GM12878 (cell line): Measurements from ENCODE around the gene C1RL. TPM values are rescaled to one million over a fixed set of nuclear protein-coding genes. Genes with fewer than 3 reads are reported as not detected.

ENCODE experiments used
- ATAC-seq: fragments of 200-7000 bp; cut with Tn5 transposase; 3 replicates; pipeline ENCODE4 v1.9.1; 2020; ENCODE audit warnings: mild to moderate bottlenecking, moderate library complexity
- BruUV-seq: library from RNA; stranded (reverse); fragments of 400-500 nt; replicated peaks from 2 replicates; lab custom pipeline; 2021; lab: Mats Ljungman, UMichigan
- CTCF ChIA-PET: fragments of 300-600 bp; sonication (Branson Sonifier 250); formaldehyde crosslinking; extraction: SDS; loops from one replicate; lab custom pipeline; 2021; ENCODE audit warnings: inconsistent platforms; lab: Yijun Ruan, JAX
- POLR2A ChIA-PET: fragments of 350-600 bp; formaldehyde crosslinking; extraction: SDS; loops from one replicate; lab custom pipeline; 2021; ENCODE audit warnings: inconsistent platforms; lab: Charles Lee
- RAD21 ChIA-PET: fragments of 300-600 bp; sonication (Branson Sonifier 250); formaldehyde crosslinking; loops from one replicate; lab custom pipeline; 2023; ENCODE audit warnings: antibody characterized with exemption; ENCODE audit not compliant: unreplicated experiment; lab: Charles Lee
- SMC1A ChIA-PET: fragments of 300-600 bp; sonication (Branson Sonifier 250); formaldehyde crosslinking; loops from one replicate; lab custom pipeline; 2023; ENCODE audit not compliant: unreplicated experiment, uncharacterized antibody; lab: Charles Lee
- DNase-seq: peaks from one replicate; pipeline ENCODE4 v3.0.0-alpha.2; 2011; ENCODE audit warnings: low read depth, low spot score
- FAIRE-seq: peaks from 3 replicates; lab custom pipeline; 2011; peaks lifted over from hg19 to GRCh38; lab: Jason Lieb, UNC
- H2AFZ ChIP-seq: 2 replicates; pipeline ENCODE4 v1.6.0; 2011; ENCODE audit warnings: low read depth, low read length, control low read depth; ENCODE audit not compliant: control insufficient read depth
- H3K27ac ChIP-seq: 2 replicates; pipeline ENCODE4 v1.5.1; 2011; ENCODE audit warnings: control low read depth; ENCODE audit not compliant: control insufficient read depth, insufficient read depth
- H3K27me3 ChIP-seq, 2 experiments: replicated peaks in 1 of 2; 2 replicates each; pipeline versions ENCODE4 v1.6.0 to v1.6.1; 2011; ENCODE audit warnings: low read length in 1 of 2; ENCODE audit not compliant: control insufficient read depth in 2 of 2, insufficient read depth in 2 of 2
- H3K36me3 ChIP-seq, 2 experiments: 2 replicates each; pipeline ENCODE4 v1.5.1; 2011; ENCODE audit warnings: low read length in 1 of 2; ENCODE audit not compliant: control insufficient read depth in 2 of 2, insufficient read depth in 2 of 2
- H3K4me1 ChIP-seq: 2 replicates; pipeline ENCODE4 v1.6.1; 2011; ENCODE audit warnings: mild to moderate bottlenecking, low read length, moderate library complexity, mixed read lengths; ENCODE audit not compliant: control insufficient read depth, insufficient read depth
- H3K4me2 ChIP-seq: 2 replicates; pipeline ENCODE4 v1.6.0; 2011; ENCODE audit warnings: control low read depth; ENCODE audit not compliant: control insufficient read depth, insufficient read depth
- H3K4me3 ChIP-seq: fragments of 200-600 bp; sonication (generic); 2 replicates; pipeline ENCODE4 v1.5.1; 2016
- H3K79me2 ChIP-seq: 2 replicates; pipeline ENCODE4 v1.6.0; 2011; ENCODE audit warnings: low read length; ENCODE audit not compliant: control insufficient read depth, insufficient read depth
- H3K9ac ChIP-seq: 2 replicates; pipeline ENCODE4 v1.8.0; 2011; ENCODE audit warnings: low read length, control low read depth, mixed read lengths; ENCODE audit not compliant: control insufficient read depth, insufficient read depth
- H3K9me3 ChIP-seq: replicated peaks from 3 replicates; pipeline ENCODE4 v1.5.1; 2011; ENCODE audit warnings: mild to moderate bottlenecking, low read length; ENCODE audit not compliant: control insufficient read depth, insufficient read depth
- H4K20me1 ChIP-seq: 2 replicates; pipeline ENCODE4 v1.6.0; 2011; ENCODE audit not compliant: control insufficient read depth, insufficient read depth
- BCLAF1 ChIP-seq: fragments of 450-650 bp; IDR thresholded peaks from 2 replicates; pipeline ENCODE4 v1.6.1; 2017; ENCODE audit warnings: antibody characterized with exemption, mild to moderate bottlenecking, moderate library complexity
- E4F1 ChIP-seq: fragments of 450-650 bp; IDR thresholded peaks from 2 replicates; pipeline ENCODE4 v1.6.1; 2018; ENCODE audit warnings: borderline replicate concordance, mild to moderate bottlenecking; ENCODE audit not compliant: partially characterized antibody
- ELK1 ChIP-seq: IDR thresholded peaks from 2 replicates; pipeline ENCODE4 v1.6.1; 2012; ENCODE audit warnings: low read depth, low read length, improper control_type of control experiment
- GABPA ChIP-seq: IDR thresholded peaks from 2 replicates; pipeline ENCODE4 v1.6.1; 2014; ENCODE audit warnings: antibody characterized with exemption, low read depth, mild to moderate bottlenecking, inconsistent platforms
- LARP7 ChIP-seq: fragments of 450-650 bp; IDR thresholded peaks from 2 replicates; pipeline ENCODE4 v1.6.1; 2017; ENCODE audit warnings: mild to moderate bottlenecking
- TCF12 ChIP-seq: IDR thresholded peaks from 2 replicates; pipeline ENCODE4 v1.6.1; 2011; ENCODE audit warnings: low read depth, mild to moderate bottlenecking, low read length
- TCF7 ChIP-seq: IDR thresholded peaks from 2 replicates; pipeline ENCODE4 v1.6.1; 2014; ENCODE audit warnings: antibody characterized with exemption, borderline replicate concordance
- WGBS: methylation state at CpG from one replicate; pipeline ENCODE4 v1.1.6; 2016; ENCODE audit warnings: low lambda C conversion rate; ENCODE audit not compliant: insufficient replicate concordance, insufficient coverage; ENCODE audit errors: missing lambda C conversion rate; 5-methylcytosine and 5-hydroxymethylcytosine counted together
- in situ Hi-C: fragments of 300-500 bp; cut with MboI; formaldehyde crosslinking; loops from 9 replicates; pipeline ENCODE4 v1.14.3; 2018; ENCODE audit warnings: mixed read lengths
- intact Hi-C: fragments of 100-400 bp; cut with micrococcal nuclease; formaldehyde crosslinking; loops from one replicate; pipeline ENCODE4 v1.14.2; 2022; ENCODE audit not compliant: unreplicated experiment
- polyA plus RNA-seq, 11 experiments: library from polyadenylated mRNA; depleted of rRNA in 4 of 11; unstranded in 6 of 11; stranded (reverse) in 5 of 11; fragments of >200 nt; fragmentation: Nextera tagmentation in 4 of 11; fragmentation: Illumina TruSeq in 1 of 11; extraction: Ambion mirVana in 4 of 11; extraction: Trizol in 1 of 11; gene quantifications; 1 replicate in 1 of 11; 2 replicates in 10 of 11; pipeline versions ENCODE4 v1.2.1 to v1.2.3, GENCODE V29; 2011 to 2016; ENCODE audit warnings: inconsistent platforms in 2 of 11, missing spikeins in 2 of 11, low read depth in 1 of 11
- total RNA-seq, 4 experiments: library from RNA; depleted of rRNA in 3 of 4; stranded (reverse); fragments of >200 nt in 3 of 4; fragmentation: Illumina TruSeq in 1 of 4; extraction: Trizol in 1 of 4; gene quantifications; 2 replicates each; pipeline versions ENCODE4 v1.2.1 to v1.2.3, GENCODE V29; 2013 to 2021
- TF ChIP-seq, protein P1 (sequence below): IDR thresholded peaks from 2 replicates; pipeline ENCODE4 v1.6.1; 2012; ENCODE audit warnings: mild to moderate bottlenecking, low read depth, low read length
- TF ChIP-seq, protein P2 (sequence below): fragments of 450-650 bp; IDR thresholded peaks from 2 replicates; pipeline ENCODE4 v1.6.1; 2017; ENCODE audit warnings: mild to moderate bottlenecking, moderate library complexity

C1RL gene
- total and polyA plus RNA-seq, 10 of the 15 experiments (the other 5 are each of a cell fraction or from before 2014, with no cell fraction given), result 1.3 to 12.8 (median 8.1) TPM

- H3K27ac ChIP-seq, result no peak overlapping the region
- no peak overlapping the region for H3K4me3 ChIP-seq
- no peak overlapping the region for H3K4me2 ChIP-seq
- H2AFZ ChIP-seq, result no peak overlapping the region
- in situ Hi-C loops (no loop called here), intact Hi-C loops (no loop called here)
- ATAC-seq (no peak), FAIRE-seq (no peak), DNase-seq (no peak)
- peaks cover 11 to 15% of the 10 kb centered on the region in 2 experiments for H3K36me3 ChIP-seq
- BruUV-seq, result TSS peak; percentile 40
- H3K9me3 ChIP-seq, result no peaks in the 10 kb centered on the region
- H3K27me3 ChIP-seq, result no peaks in the 10 kb centered on the region
- H4K20me1 ChIP-seq, result no peaks in the 10 kb centered on the region
- SMC1A ChIA-PET, result no interaction called here
- H3K79me2 ChIP-seq, result no peaks in the 10 kb centered on the region
- POLR2A ChIA-PET, result no interaction called here
- H3K4me1 ChIP-seq, result no peaks in the 10 kb centered on the region
- 84% methylated on average over 6 of the region's 6 CpGs for WGBS
- H3K9ac ChIP-seq, result no peak overlapping the region
- CTCF ChIA-PET, result interaction anchor here (1.2 to 2.2 kb wide), 3 partner anchors 9 to 41 kb away, joined by 3 to 11 read pairs (median 5); no protein-coding TSS in a partner anchor
- RAD21 ChIA-PET, result no interaction called here
- TF ChIP-seq GABPA (no peak), LARP7 (no peak), TCF7 (no peak), ELK1 (no peak), BCLAF1 (no peak), TCF12 (no peak), E4F1 (no peak)
- TF ChIP-seq, protein P1, sequence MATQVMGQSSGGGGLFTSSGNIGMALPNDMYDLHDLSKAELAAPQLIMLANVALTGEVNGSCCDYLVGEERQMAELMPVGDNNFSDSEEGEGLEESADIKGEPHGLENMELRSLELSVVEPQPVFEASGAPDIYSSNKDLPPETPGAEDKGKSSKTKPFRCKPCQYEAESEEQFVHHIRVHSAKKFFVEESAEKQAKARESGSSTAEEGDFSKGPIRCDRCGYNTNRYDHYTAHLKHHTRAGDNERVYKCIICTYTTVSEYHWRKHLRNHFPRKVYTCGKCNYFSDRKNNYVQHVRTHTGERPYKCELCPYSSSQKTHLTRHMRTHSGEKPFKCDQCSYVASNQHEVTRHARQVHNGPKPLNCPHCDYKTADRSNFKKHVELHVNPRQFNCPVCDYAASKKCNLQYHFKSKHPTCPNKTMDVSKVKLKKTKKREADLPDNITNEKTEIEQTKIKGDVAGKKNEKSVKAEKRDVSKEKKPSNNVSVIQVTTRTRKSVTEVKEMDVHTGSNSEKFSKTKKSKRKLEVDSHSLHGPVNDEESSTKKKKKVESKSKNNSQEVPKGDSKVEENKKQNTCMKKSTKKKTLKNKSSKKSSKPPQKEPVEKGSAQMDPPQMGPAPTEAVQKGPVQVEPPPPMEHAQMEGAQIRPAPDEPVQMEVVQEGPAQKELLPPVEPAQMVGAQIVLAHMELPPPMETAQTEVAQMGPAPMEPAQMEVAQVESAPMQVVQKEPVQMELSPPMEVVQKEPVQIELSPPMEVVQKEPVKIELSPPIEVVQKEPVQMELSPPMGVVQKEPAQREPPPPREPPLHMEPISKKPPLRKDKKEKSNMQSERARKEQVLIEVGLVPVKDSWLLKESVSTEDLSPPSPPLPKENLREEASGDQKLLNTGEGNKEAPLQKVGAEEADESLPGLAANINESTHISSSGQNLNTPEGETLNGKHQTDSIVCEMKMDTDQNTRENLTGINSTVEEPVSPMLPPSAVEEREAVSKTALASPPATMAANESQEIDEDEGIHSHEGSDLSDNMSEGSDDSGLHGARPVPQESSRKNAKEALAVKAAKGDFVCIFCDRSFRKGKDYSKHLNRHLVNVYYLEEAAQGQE, result no peak
- TF ChIP-seq, protein P2, sequence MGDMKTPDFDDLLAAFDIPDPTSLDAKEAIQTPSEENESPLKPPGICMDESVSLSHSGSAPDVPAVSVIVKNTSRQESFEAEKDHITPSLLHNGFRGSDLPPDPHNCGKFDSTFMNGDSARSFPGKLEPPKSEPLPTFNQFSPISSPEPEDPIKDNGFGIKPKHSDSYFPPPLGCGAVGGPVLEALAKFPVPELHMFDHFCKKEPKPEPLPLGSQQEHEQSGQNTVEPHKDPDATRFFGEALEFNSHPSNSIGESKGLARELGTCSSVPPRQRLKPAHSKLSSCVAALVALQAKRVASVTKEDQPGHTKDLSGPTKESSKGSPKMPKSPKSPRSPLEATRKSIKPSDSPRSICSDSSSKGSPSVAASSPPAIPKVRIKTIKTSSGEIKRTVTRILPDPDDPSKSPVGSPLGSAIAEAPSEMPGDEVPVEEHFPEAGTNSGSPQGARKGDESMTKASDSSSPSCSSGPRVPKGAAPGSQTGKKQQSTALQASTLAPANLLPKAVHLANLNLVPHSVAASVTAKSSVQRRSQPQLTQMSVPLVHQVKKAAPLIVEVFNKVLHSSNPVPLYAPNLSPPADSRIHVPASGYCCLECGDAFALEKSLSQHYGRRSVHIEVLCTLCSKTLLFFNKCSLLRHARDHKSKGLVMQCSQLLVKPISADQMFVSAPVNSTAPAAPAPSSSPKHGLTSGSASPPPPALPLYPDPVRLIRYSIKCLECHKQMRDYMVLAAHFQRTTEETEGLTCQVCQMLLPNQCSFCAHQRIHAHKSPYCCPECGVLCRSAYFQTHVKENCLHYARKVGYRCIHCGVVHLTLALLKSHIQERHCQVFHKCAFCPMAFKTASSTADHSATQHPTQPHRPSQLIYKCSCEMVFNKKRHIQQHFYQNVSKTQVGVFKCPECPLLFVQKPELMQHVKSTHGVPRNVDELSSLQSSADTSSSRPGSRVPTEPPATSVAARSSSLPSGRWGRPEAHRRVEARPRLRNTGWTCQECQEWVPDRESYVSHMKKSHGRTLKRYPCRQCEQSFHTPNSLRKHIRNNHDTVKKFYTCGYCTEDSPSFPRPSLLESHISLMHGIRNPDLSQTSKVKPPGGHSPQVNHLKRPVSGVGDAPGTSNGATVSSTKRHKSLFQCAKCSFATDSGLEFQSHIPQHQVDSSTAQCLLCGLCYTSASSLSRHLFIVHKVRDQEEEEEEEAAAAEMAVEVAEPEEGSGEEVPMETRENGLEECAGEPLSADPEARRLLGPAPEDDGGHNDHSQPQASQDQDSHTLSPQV, result no peak
Measured at GRCh38 chr12:7154042-7154441, 45.0 kb upstream of the C1RL start.
